Immature natural killer cell (primary cell): ENCODE data around the gene RPAP3. TPM values are rescaled to one million over a fixed set of nuclear protein-coding genes. Genes with fewer than 3 reads are reported as not detected.

Experiments
- DNase-seq, 3 donors: peaks; one replicate each; pipeline ENCODE4 v3.0.0; 2022; ENCODE audit warnings: mixed read lengths in 1 of 3
- H3K27ac Mint-ChIP-seq, 6 donors: one replicate each; pipeline ENCODE4 v1.8.0; 2020; ENCODE audit warnings: mixed read lengths in 6 of 6, mild to moderate bottlenecking in 5 of 6, inconsistent platforms in 4 of 6, moderate library complexity in 3 of 6
- H3K27me3 Mint-ChIP-seq, 3 donors: one replicate each; pipeline ENCODE4 v1.8.0; 2020 to 2021; ENCODE audit warnings: low read depth in 3 of 3, mild to moderate bottlenecking in 3 of 3, mixed read lengths in 3 of 3, moderate library complexity in 3 of 3, inconsistent platforms in 1 of 3
- H3K36me3 Mint-ChIP-seq, 3 donors: one replicate each; pipeline ENCODE4 v1.8.0; 2020; ENCODE audit warnings: mixed read lengths in 3 of 3, inconsistent platforms in 2 of 3, mild to moderate bottlenecking in 2 of 3
- H3K4me1 Mint-ChIP-seq, 2 donors: one replicate each; pipeline ENCODE4 v1.8.0; 2020; ENCODE audit warnings: inconsistent platforms in 2 of 2, mild to moderate bottlenecking in 2 of 2, mixed read lengths in 2 of 2, moderate library complexity in 1 of 2
- H3K4me3 Mint-ChIP-seq, 5 donors: one replicate each; pipeline ENCODE4 v1.8.0; 2020; ENCODE audit warnings: mild to moderate bottlenecking in 5 of 5, mixed read lengths in 5 of 5, inconsistent platforms in 3 of 5, moderate library complexity in 3 of 5
- H3K9me3 Mint-ChIP-seq, 6 donors: one replicate each; pipeline ENCODE4 v1.8.0; 2020; ENCODE audit warnings: mild to moderate bottlenecking in 6 of 6, mixed read lengths in 6 of 6, inconsistent platforms in 4 of 6, moderate library complexity in 3 of 6
- polyA plus RNA-seq, 3 donors: library from polyadenylated mRNA; unstranded; fragments of 300-500 nt; fragmentation: Illumina TruSeq; gene quantifications; one replicate each; pipeline ENCODE4 v1.2.3, GENCODE V29; 2021

RPAP3 gene
- polyA plus RNA-seq, 3 donors from 2014 or later = 16.8 to 38.1 (median 23.1) TPM

GRCh38 chr12:47722941-47723631 lies 17.3 kb upstream of the RPAP3 start:
- peaks cover 27 to 35% of the 10 kb centered on the region in 2 donors for H3K4me1 Mint-ChIP-seq
- DNase-seq = no peak
- peaks cover 4 to 38% (median 7%) of the 10 kb centered on the region in 3 donors for H3K36me3 Mint-ChIP-seq
- H3K27ac Mint-ChIP-seq = peak overlapping the region in 3 of 6 donors; percentile 6 to 18 (median 14)
- H3K27me3 Mint-ChIP-seq = peaks cover 2 to 15% (median 13%) of the 10 kb centered on the region in 3 donors
- H3K4me3 Mint-ChIP-seq = peak overlapping the region in 2 of 5 donors; percentile 14 to 77
- peaks cover 0 to 1% (median 0%) of the 10 kb centered on the region in 6 donors for H3K9me3 Mint-ChIP-seq

GRCh38 chr12:47722136-47722834 lies 16.5 kb upstream of the RPAP3 start:
- Mint-ChIP-seq H3K4me3 (peak overlapping the region; percentile 64 to 77 (median 76)), H3K36me3 (peaks cover 0 to 31% (median 7%) of the 10 kb centered on the region in 3 donors), H3K4me1 (peaks cover 30 to 35% of the 10 kb centered on the region in 2 donors), H3K9me3 (peaks cover 0 to 1% (median 0%) of the 10 kb centered on the region in 6 donors), H3K27ac (peak overlapping the region in 5 of 6 donors; percentile 41 to 78 (median 53)), H3K27me3 (peaks cover 2 to 15% (median 13%) of the 10 kb centered on the region in 3 donors)
- DNase-seq = no peak

GRCh38 chr12:47721431-47721973 lies 15.7 kb upstream of the RPAP3 start:
- Mint-ChIP-seq H3K27me3 (peaks cover 2 to 13% (median 13%) of the 10 kb centered on the region in 3 donors), H3K36me3 (peaks cover 0 to 28% (median 7%) of the 10 kb centered on the region in 3 donors), H3K9me3 (peaks cover 0 to 1% (median 0%) of the 10 kb centered on the region in 6 donors), H3K4me3 (peak overlapping the region; percentile 64 to 77 (median 76)), H3K4me1 (peaks cover 30 to 35% of the 10 kb centered on the region in 2 donors), H3K27ac (peak overlapping the region; percentile 41 to 78 (median 52))
- DNase-seq = peak; percentile 66 to 75 (median 72)

GRCh38 chr12:47718531-47718930 lies 12.7 kb upstream of the RPAP3 start:
- no peak for DNase-seq
- peaks cover 0 to 13% (median 7%) of the 10 kb centered on the region in 3 donors for H3K36me3 Mint-ChIP-seq
- no peak overlapping the region for H3K4me3 Mint-ChIP-seq
- no peaks in the 10 kb centered on the region for H3K9me3 Mint-ChIP-seq
- H3K27ac Mint-ChIP-seq = no peak overlapping the region
- peaks cover 33% of the 10 kb centered on the region in 2 donors for H3K4me1 Mint-ChIP-seq
- peaks cover 7 to 9% (median 8%) of the 10 kb centered on the region in 3 donors for H3K27me3 Mint-ChIP-seq

GRCh38 chr12:47717443-47718193 lies 11.8 kb upstream of the RPAP3 start:
- no peaks in the 10 kb centered on the region for H3K9me3 Mint-ChIP-seq
- H3K27me3 Mint-ChIP-seq = peaks cover 6 to 8% (median 7%) of the 10 kb centered on the region in 3 donors
- H3K4me3 Mint-ChIP-seq = no peak overlapping the region
- H3K36me3 Mint-ChIP-seq = peaks cover 0 to 9% (median 7%) of the 10 kb centered on the region in 3 donors
- DNase-seq = peak in 2 of 3 donors; percentile 15 to 26
- H3K27ac Mint-ChIP-seq = no peak overlapping the region
- H3K4me1 Mint-ChIP-seq = peaks cover 26 to 28% of the 10 kb centered on the region in 2 donors

- peaks cover 20 to 22% of the 10 kb centered on the region in 2 donors for H3K4me1 Mint-ChIP-seq
- no peaks in the 10 kb centered on the region for H3K9me3 Mint-ChIP-seq
- H3K27ac Mint-ChIP-seq = no peak overlapping the region
- H3K4me3 Mint-ChIP-seq = no peak overlapping the region
- H3K36me3 Mint-ChIP-seq = peaks cover 0 to 9% (median 7%) of the 10 kb centered on the region in 3 donors
- DNase-seq = no peak
- peaks cover 6 to 8% (median 7%) of the 10 kb centered on the region in 3 donors for H3K27me3 Mint-ChIP-seq
These were observed 11.2 kb upstream of the RPAP3 start for GRCh38 chr12:47717046-47717442.

- peaks cover 0 to 6% (median 4%) of the 10 kb centered on the region in 3 donors for H3K36me3 Mint-ChIP-seq
- peaks cover 10 to 12% of the 10 kb centered on the region in 2 donors for H3K4me1 Mint-ChIP-seq
- no peak for DNase-seq
- peaks cover 2 to 6% (median 2%) of the 10 kb centered on the region in 3 donors for H3K27me3 Mint-ChIP-seq
- no peaks in the 10 kb centered on the region for H3K9me3 Mint-ChIP-seq
- H3K27ac Mint-ChIP-seq = peak overlapping the region in 1 of 6 donors; percentile 34
- no peak overlapping the region for H3K4me3 Mint-ChIP-seq
These were observed 10.2 kb upstream of the RPAP3 start for GRCh38 chr12:47715877-47716548.

GRCh38 chr12:47715393-47715876 lies 9.6 kb upstream of the RPAP3 start:
- peak overlapping the region in 3 of 6 donors; percentile 9 to 45 (median 24) for H3K27ac Mint-ChIP-seq
- H3K4me3 Mint-ChIP-seq = no peak overlapping the region
- peak; percentile 68 to 79 (median 71) for DNase-seq
- H3K4me1 Mint-ChIP-seq = peaks cover 5 to 7% of the 10 kb centered on the region in 2 donors
- no peaks in the 10 kb centered on the region for H3K9me3 Mint-ChIP-seq
- H3K36me3 Mint-ChIP-seq = peaks cover 0 to 6% (median 4%) of the 10 kb centered on the region in 3 donors
- peaks cover 2 to 6% (median 2%) of the 10 kb centered on the region in 3 donors for H3K27me3 Mint-ChIP-seq

- Mint-ChIP-seq H3K4me1 (peaks cover 7% of the 10 kb centered on the region in 2 donors), H3K27ac (peak overlapping the region in 3 of 6 donors; percentile 9 to 45 (median 24)), H3K27me3 (peaks cover 2 to 6% (median 2%) of the 10 kb centered on the region in 3 donors), H3K36me3 (peaks cover 0 to 5% (median 4%) of the 10 kb centered on the region in 3 donors), H3K9me3 (no peaks in the 10 kb centered on the region), H3K4me3 (no peak overlapping the region)
- DNase-seq = no peak
These were observed 9.1 kb upstream of the RPAP3 start for GRCh38 chr12:47714826-47715386.

- H3K27ac Mint-ChIP-seq = no peak overlapping the region
- H3K4me3 Mint-ChIP-seq = no peak overlapping the region
- H3K4me1 Mint-ChIP-seq = peaks cover 22 to 34% of the 10 kb centered on the region in 2 donors
- peaks cover 2 to 10% (median 2%) of the 10 kb centered on the region in 3 donors for H3K27me3 Mint-ChIP-seq
- no peaks in the 10 kb centered on the region for H3K9me3 Mint-ChIP-seq
- H3K36me3 Mint-ChIP-seq = no peaks in the 10 kb centered on the region
- DNase-seq = no peak
These were observed 6.3 kb upstream of the RPAP3 start for GRCh38 chr12:47712171-47712570.

- Mint-ChIP-seq H3K4me3 (no peak overlapping the region), H3K9me3 (no peaks in the 10 kb centered on the region), H3K27me3 (peaks cover 3 to 10% (median 4%) of the 10 kb centered on the region in 3 donors), H3K27ac (no peak overlapping the region), H3K36me3 (no peaks in the 10 kb centered on the region), H3K4me1 (peaks cover 28 to 41% of the 10 kb centered on the region in 2 donors)
- DNase-seq = no peak
These were observed 5.6 kb upstream of the RPAP3 start for GRCh38 chr12:47711448-47711847.

GRCh38 chr12:47710278-47710677 lies 4.4 kb upstream of the RPAP3 start:
- Mint-ChIP-seq H3K36me3 (no peaks in the 10 kb centered on the region), H3K27ac (peak overlapping the region in 1 of 6 donors; percentile 55), H3K4me3 (no peak overlapping the region), H3K4me1 (peaks cover 30 to 42% of the 10 kb centered on the region in 2 donors), H3K27me3 (peaks cover 8 to 15% (median 11%) of the 10 kb centered on the region in 3 donors), H3K9me3 (no peaks in the 10 kb centered on the region)
- DNase-seq = no peak
